Umbilical cord (tissue), 2 donors: ENCODE results near the gene PAX5. TPM values are rescaled to one million over a fixed set of nuclear protein-coding genes. Genes with fewer than 3 reads are reported as not detected.

ENCODE experiments used
- DNase-seq: peaks from one replicate; pipeline ENCODE4 v3.0.0-alpha.2; 2015; ENCODE audit warnings: low spot score
- total RNA-seq: library from RNA; depleted of rRNA; stranded (reverse); fragments of >200 nt; gene quantifications from one replicate; pipeline ENCODE4 v1.2.3, GENCODE V29; 2014; ENCODE audit warnings: low replicate concordance; ENCODE audit not compliant: insufficient read depth

PAX5 gene
- total RNA-seq, 1 donor from 2014 or later, result 2.6 TPM

DNA sequence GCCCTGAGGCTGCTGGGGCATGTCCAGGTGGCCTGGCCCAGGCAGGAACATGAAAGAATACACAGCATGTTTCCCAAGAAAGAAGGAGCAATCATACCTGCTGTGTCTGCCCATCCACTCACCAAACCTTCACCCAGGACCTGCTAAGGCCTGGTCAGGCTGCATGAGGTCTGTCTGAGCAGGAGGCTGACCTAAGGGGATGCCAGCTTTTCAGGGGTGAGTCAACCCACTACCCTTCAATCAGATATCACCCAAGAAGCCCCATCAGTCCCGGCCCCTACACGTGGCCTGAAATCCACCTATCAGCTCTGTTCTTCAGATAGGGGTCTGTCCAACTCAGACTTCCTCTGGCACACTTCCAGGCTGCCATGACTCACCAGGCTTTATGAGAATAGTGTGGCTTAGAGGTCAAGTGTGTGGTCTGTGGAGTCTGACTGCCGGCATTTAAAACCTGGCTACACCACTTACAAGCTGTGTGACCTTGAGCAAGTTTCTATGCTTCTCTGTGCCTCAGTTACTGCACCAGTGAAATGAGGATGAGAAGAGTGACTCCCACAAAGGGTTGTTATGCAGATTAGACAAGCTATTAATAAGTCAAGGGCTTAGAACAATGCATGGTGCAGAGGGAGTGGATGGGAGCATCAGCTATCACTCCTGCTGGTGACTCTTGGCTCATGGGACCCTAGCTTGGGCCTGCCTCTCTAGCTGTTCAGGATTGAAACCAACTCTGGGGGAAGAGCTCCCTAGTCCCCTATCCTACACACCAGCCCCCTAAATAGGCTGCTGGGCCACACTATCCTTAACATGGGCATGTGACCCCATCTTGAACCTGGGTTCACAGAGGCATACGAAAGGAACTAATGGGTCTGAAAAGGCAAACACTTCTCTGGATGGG lies 130.3 kb downstream of the PAX5 start:
- DNase-seq, result peak; percentile 42

- DNase-seq, result no peak
These were observed 131.1 kb downstream of the PAX5 start for GRCh38 chr9:36902861-36903524.

GRCh38 chr9:36902080-36902716 lies 131.9 kb downstream of the PAX5 start:
- DNase-seq, result no peak

DNA sequence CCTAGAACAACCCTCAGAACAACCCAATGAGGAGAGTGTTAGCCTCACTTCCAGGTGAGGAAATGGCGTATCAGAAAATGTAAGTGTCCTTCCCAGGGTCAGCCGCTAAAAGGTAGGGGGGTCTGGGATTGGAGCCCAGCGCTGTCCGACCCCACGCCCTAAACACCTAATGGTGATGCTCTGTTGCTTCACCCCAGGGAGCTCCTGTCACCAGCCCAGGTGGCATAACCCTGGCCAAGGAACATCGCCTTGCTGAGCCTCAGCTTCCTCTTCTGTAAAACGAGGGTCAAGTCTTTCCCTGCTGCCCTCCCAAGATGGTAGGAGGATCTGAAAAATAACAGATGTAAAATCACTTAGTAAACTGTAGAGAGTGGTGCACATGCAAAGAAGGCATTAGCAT lies 132.5 kb downstream of the PAX5 start:
- DNase-seq, result no peak

- DNase-seq, result no peak
These were observed 133.2 kb downstream of the PAX5 start for GRCh38 chr9:36900856-36901220.

- no peak for DNase-seq
These were observed 133.8 kb downstream of the PAX5 start for GRCh38 chr9:36900136-36900855.

GRCh38 chr9:36899406-36899805 lies 134.7 kb downstream of the PAX5 start:
- no peak for DNase-seq

GRCh38 chr9:36898431-36899020 lies 135.5 kb downstream of the PAX5 start:
- DNase-seq, result no peak

- no peak for DNase-seq
These were observed 136.6 kb downstream of the PAX5 start for GRCh38 chr9:36897478-36897877.

- no peak for DNase-seq
These were observed 137.0 kb downstream of the PAX5 start for GRCh38 chr9:36897019-36897418.

- no peak for DNase-seq
These were observed 137.8 kb downstream of the PAX5 start for GRCh38 chr9:36896296-36896695.

DNA sequence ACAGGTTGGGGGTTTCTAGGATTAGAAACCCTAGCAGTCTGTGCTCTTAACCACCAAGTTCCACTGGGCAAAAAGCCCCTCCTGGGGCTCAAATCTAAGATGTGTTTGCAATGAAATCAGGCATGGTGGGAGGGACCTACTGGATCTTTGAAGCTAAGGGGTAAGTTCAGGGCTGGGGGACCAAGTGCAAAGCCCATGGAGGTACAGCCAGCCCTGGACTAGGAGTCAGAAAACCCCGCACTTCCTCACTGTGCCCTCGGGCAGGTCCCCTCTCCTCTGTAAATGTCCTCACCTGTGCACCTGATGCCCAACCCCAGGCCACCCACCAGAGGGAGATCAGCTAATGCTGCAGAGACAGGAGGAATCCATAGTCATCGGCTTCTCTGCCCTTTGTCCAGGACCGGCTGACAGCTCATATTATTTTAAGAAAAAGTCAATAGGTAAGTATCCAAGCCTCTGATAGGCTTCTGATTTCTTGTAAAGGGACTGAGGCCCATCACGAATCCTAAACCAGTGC lies 138.3 kb downstream of the PAX5 start:
- DNase-seq, result no peak

DNA sequence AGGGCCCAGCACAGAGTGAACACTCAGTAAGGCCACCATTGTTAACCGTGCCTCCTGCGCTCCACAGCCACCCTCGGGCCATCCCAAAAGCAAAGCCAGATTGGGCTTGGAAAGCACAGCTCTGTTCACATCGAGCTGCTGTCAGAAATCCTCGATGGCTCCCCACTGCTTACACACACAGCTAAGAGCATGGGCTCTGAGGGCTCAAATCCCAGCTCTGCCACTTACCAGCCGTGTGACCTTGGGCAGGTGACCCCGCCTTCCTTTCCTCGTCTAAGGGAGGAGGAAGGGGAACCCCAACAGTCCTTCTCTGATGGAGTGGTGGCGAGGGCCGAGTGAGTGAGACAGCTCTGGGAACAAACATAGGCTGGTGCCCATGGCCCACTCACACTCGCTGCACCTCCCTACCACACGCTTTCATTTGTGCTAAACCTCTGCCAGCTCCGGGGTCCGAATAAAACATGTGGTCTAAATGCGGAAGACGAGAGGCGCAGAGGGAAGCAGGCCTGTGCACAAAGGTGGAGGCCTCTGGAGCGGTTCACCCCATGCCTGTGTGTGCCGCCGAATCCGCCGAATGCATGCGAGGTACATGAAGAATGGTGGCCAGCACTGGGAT lies 139.3 kb downstream of the PAX5 start:
- no peak for DNase-seq

- DNase-seq, result no peak
These were observed 140.2 kb downstream of the PAX5 start for GRCh38 chr9:36893911-36894310.

DNA sequence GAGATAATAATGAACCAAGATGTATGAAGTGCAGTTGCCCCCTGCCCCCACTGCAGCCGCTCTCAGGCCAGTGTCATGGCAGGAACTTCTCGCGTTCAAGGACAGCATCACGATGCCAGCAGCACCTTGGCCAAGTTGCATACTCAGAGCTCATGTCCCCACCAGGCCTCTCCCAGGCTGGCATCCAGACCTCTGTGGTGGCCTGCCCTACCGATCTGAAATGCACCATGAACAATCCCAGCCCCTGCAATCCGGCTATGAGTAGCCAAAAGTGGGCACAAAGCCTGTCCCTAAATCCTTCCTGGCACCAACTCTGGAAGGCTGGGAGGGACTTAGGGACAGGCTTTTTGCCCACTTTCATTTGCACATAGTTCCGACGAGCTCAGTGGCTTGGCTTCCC lies 140.9 kb downstream of the PAX5 start:
- no peak for DNase-seq

DNA sequence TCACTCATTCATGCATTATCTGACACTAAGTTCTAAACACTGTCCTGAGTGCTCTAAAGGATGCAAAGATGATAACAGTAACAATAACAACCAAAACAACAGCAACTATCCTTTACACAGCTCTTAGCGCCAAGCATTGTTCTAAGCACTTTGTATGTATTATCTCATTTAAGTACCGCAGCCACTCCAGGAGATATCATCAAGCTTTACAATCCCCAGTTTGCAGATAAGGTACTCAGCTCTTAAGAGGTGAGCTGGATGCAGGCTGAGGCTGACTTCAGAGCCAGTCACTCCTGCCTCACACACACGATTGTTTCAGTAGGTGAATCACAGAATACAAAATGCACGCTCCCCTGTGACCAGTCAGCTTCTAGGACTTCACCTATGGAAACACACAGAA lies 141.8 kb downstream of the PAX5 start:
- no peak for DNase-seq

- DNase-seq, result no peak
These were observed 142.7 kb downstream of the PAX5 start for GRCh38 chr9:36891341-36891811.

- DNase-seq, result no peak
These were observed 144.2 kb downstream of the PAX5 start for GRCh38 chr9:36889844-36890243.

DNA sequence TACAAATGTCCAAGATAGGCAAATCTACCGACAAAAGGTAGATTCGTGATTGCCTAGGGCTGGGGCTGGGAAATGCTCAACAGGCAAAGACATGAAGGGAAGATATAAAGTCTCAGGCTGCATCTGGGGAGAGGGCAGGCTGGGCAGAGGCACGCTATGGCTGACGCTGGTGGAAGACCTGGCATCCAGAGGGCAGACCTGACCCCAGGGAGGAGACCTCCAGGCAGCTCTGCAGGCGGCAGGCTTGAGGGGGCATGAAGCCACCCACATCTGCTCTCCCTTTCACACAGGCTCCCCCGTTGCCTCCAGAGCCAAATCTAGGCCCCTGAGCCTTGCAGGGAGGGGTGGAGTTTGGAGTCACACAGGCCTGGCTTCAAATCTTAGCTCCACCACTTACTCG lies 145.5 kb downstream of the PAX5 start:
- DNase-seq, result no peak

DNA sequence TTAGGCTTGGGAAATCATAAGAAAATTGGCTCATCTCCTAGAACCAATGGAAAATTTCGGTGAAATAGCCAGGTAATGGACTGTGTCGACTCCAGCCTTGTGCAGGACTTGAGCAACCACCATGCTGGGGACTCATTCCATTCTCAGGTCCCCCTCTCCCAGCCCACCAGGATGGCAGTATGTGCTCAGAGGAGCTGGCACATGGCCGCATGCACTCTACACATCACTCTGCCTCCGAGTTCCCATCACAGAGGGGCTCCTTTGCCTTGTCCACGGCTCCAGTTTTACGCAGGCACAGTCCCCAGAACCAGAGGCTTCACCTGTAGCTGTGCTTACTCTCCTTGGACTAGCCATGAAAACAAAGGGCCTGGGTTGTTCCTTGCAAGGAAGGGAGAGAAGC lies 149.3 kb downstream of the PAX5 start:
- DNase-seq, result no peak

GRCh38 chr9:36882594-36882993 lies 151.5 kb downstream of the PAX5 start:
- DNase-seq, result no peak
